SH-SY5Y (cell line): ENCODE measurements around the gene FXR2.

Source experiments
- GATA2 ChIP-seq: IDR thresholded peaks from 2 replicates; pipeline ENCODE4 v1.6.1; 2011; ENCODE audit warnings: mild to moderate bottlenecking, low read depth, low read length
- GATA3 ChIP-seq: IDR thresholded peaks from 2 replicates; pipeline ENCODE4 v1.6.1; 2011; ENCODE audit warnings: low read depth, mild to moderate bottlenecking, low read length, moderate library complexity

FXR2 gene

GRCh38 chr17:7634384-7634783 lies 19.7 kb upstream of the FXR2 start:
- no peak for TF ChIP-seq GATA3
- TF ChIP-seq GATA2 = no peak

DNA sequence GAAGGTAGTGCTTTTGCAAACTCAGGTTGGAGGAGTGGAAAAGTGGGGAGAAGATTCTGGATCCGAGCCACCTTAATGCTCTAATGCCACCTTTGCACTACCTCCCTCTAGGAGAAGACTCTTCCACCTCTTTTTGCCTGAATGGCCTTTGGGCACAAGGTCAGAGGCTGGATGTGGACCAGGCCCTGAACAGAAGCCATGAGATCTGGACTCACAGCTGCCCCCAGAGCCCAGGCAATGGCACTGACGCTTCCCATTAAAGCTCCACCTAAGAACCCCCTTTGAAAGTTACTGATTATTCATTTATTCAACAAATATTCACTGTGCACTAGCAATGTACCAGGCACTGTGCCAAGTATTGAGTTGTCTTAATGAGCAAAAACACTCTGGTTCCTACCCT lies 18.4 kb upstream of the FXR2 start:
- TF ChIP-seq GATA3 (no peak), GATA2 (no peak)

DNA sequence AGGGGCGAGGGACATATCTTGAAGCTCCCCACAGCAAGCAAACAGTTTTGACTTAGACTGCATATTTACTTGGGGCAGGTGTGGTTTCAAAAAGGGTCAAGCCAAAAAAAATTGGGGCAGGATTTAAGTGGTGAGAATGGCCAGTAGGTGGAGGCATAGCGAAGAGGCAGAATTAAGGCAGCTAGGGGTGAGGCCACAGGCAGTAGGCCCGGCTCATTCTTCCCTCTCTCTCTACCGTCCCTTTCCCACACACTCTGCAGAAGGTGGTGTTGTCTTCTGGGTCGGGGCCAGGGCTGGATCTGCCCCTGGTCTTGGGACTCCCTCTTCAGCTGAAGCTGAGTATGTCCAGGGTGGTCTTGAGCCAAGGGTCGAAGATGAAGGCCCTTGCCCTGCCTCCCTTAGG lies 17.8 kb upstream of the FXR2 start:
- TF ChIP-seq GATA2 = no peak
- no peak for TF ChIP-seq GATA3

DNA sequence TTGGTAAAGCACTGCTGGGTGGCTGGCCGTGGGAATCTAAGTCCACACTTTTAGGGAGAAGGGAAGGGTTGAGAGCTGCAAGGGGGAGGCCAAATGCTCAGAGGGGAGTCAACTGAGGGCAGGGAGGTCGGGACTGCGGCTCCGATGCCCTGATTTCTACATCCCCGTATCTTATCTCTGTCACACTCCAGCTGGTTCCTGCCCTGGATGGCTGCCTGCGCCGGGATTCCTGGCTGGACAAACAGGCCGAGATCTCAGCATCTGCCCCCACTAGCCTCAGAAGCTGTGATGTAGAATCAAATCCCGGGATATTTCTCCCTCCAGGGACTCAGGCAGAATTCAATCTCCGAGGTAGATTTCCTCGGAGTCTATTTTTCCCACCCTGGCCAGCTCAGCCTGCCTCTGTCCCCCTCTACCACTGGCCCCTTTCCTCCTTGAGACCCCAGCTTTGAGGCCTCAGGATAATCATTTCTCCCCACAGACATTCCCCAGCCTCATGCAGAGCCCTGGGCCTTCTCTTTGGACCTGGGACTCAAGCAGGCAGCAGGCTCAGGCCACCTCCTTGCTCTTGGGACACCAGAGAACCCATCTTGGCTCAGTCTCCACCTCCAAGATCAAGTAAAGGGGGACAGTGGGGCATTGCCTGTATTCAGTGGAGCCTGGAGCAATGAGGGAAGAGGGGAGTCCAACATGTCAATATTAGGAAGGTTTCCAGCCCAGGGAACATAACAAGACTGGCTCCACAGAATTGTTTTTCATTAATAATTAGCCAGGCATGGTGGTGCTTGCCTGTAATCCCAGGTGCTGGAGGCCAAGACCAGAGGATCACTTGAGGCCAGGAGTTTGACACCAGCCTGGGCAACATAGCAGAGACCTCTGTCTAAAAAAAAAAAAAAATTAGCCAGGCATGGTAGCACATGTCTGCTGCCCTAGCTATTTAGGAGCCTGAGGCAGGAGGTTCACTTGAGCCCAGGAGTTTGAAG lies 17.0 kb upstream of the FXR2 start:
- peak; percentile 65; the same call in 1 of the 2 replicates for TF ChIP-seq GATA2
- no peak for TF ChIP-seq GATA3

GRCh38 chr17:7629939-7630571 lies 15.4 kb upstream of the FXR2 start, which contains the start of gene SHBG:
TSS of gene SHBG (plus strand) at chr17:7630135. CDS start at chr17:7630173, 38 bp downstream.
- TF ChIP-seq GATA2 (no peak), GATA3 (no peak)

DNA sequence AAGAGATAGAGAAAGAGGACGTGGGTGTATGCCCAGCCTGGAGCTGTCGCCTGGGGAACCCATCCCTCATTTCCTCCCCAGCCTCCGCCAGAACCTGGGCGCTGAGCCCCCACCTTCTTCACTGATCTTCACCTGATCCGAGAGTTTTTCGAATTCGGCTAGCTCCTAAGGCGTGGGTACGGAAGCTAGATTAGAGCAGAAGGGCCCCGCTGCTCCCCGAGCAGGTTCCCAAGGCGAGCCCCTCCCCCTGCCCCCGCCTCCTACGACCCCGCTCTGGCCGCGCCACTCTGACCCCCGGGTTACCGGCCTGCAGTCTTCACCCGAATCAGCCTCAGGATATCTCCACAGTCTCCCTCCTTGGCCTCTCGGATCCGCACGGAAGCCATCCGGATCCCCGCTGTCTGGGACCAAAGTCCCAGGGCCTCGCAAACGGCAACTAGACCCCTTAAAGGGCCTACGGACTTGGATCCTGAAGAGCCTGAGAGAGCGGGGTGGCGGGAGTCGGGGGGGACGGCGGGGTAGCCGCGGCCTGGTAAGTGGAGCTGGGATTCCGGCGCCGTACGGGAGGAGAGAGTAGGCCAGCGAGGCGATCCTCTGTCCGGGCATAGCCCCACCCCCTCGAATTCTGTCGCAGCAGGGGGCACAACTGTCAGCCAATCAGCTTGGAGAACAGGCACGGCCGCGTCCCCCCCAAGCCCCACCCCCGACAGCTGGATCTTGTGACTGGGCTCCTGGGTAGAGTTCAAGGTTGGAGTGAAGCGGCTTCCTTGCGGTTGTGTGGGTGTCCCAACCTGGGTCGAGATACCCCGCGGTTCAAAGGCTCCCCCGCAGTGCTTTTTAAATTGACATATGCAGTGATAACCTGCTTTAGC lies 12.8 kb upstream of the FXR2 start, which contains the start of gene SAT2:
TSS of gene SAT2 (minus strand) at position 572 of the 872 bp plus-strand sequence. CDS start at position 386, 186 bp downstream.
- no peak for TF ChIP-seq GATA3
- no peak for TF ChIP-seq GATA2

DNA sequence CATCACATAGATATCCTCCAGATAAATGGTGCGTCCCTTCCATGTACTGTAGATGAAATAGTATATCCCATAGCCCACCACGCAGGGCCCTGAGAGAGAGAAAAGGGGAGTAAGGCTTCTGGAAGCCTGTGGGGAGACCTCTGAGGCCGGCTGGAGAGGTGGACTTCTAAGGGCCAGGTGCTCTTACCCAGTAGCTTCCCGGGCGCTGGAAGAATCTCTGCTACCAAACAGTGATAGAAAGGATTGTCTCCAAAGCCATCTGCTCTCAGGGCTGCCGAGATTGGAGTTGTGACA lies 12.2 kb upstream of the FXR2 start:
- TF ChIP-seq GATA2 = no peak
- no peak for TF ChIP-seq GATA3

GRCh38 chr17:7626307-7626706 lies 11.6 kb upstream of the FXR2 start:
- TF ChIP-seq GATA3 (no peak), GATA2 (no peak)

- TF ChIP-seq GATA3 = no peak
- no peak for TF ChIP-seq GATA2
These were observed 9.0 kb upstream of the FXR2 start for GRCh38 chr17:7623661-7624060.

DNA sequence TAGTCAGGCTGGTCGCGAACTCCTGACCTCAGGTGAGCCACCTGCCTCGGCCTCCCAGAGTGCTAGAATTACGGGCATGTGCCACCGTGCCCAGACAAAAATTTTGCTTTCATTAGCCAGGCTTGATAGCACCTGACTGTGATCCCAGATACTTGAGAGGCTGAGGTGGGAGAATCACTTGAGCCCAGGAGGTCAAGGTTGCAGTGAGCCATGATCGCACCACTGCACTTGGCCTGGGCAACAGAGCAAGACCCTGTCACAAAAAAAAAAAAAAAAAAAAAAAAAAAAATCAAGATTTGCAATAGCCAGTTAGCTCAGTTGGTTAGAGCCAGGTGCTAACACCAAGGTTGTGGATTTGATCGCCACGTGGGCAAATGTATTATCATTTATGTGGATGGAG lies 6.1 kb upstream of the FXR2 start:
- TF ChIP-seq GATA3 (no peak), GATA2 (no peak)

- TF ChIP-seq GATA3 (no peak), GATA2 (no peak)
These were observed 3.9 kb upstream of the FXR2 start for GRCh38 chr17:7618608-7619007.

DNA sequence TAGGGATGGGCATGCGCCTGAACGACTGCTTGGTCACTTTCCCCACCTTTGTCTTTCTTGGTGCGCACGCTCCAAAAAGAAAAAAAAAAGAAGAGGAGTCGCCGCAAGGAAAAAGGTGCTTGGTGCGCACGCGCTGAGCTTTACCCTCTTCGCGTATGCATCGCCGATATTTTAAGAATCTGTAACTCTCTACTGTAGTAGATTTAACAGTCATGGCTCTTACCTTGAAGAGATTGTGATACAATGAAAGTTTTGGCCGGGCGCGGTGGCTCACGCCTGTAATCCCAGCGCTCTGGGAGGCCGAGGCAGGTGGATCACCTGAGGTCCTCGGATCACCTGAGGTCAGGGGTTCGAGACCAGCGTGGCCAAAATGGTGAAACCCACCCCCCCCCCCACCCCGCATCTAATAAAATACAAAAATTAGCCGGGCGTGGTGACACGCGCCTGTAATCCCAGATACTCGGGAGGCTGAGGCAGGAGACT lies 609 bp upstream of the FXR2 start:
- TF ChIP-seq GATA2 = no peak
- TF ChIP-seq GATA3 = no peak

- TF ChIP-seq GATA3 = no peak
- TF ChIP-seq GATA2 = no peak
These were observed 800 bp downstream of the FXR2 start for GRCh38 chr17:7613769-7614424.
